Measurements from ENCODE around the gene PROX1.

The PROX1 gene

GRCh38 chr1:213985209-213986019, 2.4 kb upstream of the PROX1 start (continued):
- TF ChIP-seq PPARA (CRISPR knock-in tag; IDR thresholded peaks at IDR 0.05; ENCODE audit: borderline replicate concordance) = no peak

DNA sequence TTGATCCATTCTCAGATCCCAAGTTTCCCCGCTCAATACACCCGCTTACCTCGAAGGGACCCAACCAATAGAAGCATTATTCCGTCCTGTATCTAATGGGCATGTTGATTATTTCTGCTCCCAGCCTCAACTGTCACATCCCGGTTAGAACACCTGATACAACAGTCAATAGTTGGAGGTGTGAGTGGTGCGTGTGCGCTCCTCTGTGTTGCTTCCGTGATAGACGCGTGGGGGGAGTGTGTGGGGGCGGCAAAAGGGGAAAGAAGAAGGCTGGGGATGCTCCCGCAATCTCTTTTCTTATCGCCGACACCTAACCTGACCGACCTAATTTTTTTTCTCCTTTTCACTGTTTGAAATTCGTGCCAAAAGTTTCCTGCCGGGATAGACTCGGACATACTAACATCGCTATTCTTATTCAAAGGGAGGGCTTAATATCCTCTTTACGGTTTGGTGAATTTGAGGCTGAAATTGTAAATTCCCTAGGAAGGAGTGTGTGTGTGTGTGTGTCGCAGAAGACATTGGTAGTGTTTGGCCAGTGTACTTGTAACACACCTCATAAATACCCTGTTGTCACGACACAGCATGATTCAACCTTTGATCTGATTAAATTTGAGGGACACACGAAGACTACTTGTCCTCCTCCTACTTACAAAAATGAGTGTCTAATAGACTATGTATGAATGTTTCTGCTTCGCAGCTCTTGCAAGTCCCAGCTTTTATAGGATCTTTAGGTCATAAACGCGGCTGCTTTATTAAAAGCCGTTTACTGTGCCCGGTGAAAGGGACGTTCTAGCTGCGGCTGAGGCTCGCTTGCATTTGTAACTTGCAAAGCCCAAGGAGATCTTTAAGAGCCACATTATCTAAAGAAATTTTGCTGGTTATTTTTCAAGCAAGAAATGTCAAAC, 1.5 kb upstream of the PROX1 start:
- TF ChIP-seq ZNF565 (CRISPR knock-in tag; conservative IDR thresholded peaks at IDR 0.05; ENCODE audit: low read depth) = no peak
- no peak for ATAC-seq

DNA sequence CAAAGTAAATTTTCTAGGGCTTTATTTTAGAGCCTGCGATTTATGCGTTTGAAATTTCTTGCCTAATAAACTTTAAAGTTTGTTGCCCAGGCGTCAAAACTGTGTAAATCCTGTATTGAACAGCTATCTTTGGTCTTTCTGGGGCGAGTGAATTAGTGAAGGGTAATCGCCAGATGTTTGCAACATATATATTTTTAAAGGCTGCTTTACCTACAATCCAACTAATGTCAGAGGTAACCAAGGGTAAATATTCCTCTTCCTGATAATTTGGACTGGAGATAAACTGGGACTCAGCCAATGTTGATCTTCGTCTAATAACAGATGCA, 885 bp upstream of the PROX1 start:
- ATAC-seq = no peak
- no peak for TF ChIP-seq ZNF8 (CRISPR knock-in tag; IDR thresholded peaks at IDR 0.05)
- TF ChIP-seq TOX (CRISPR knock-in tag; IDR thresholded peaks at IDR 0.05; ENCODE audit: borderline replicate concordance) = no peak
- TF ChIP-seq GLIS3 (CRISPR knock-in tag; IDR thresholded peaks at IDR 0.05) = no peak
- no peak for TF ChIP-seq ESRRG (CRISPR knock-in tag; IDR thresholded peaks at IDR 0.05)
- TF ChIP-seq CSRNP3 (CRISPR knock-in tag; IDR thresholded peaks at IDR 0.05) = no peak
- no peak for TF ChIP-seq OSR1 (CRISPR knock-in tag; IDR thresholded peaks at IDR 0.05)
- TF ChIP-seq RARB (CRISPR knock-in tag; IDR thresholded peaks at IDR 0.05) = no peak
- no peak for TF ChIP-seq ARNTL (CRISPR knock-in tag; IDR thresholded peaks at IDR 0.05; ENCODE audit: borderline replicate concordance, low read depth)
- TF ChIP-seq PPARA (CRISPR knock-in tag; IDR thresholded peaks at IDR 0.05; ENCODE audit: borderline replicate concordance) = no peak
- TF ChIP-seq CSDC2 (CRISPR knock-in tag; IDR thresholded peaks at IDR 0.05) = no peak
- TF ChIP-seq TSHZ2 (CRISPR knock-in tag; IDR thresholded peaks at IDR 0.05) = no peak
- TF ChIP-seq ZFP3 (CRISPR knock-in tag; IDR thresholded peaks at IDR 0.05) = no peak
- TF ChIP-seq POU6F1 (CRISPR knock-in tag; IDR thresholded peaks at IDR 0.05; ENCODE audit: borderline replicate concordance, low read depth) = no peak
- TF ChIP-seq, protein P1, sequence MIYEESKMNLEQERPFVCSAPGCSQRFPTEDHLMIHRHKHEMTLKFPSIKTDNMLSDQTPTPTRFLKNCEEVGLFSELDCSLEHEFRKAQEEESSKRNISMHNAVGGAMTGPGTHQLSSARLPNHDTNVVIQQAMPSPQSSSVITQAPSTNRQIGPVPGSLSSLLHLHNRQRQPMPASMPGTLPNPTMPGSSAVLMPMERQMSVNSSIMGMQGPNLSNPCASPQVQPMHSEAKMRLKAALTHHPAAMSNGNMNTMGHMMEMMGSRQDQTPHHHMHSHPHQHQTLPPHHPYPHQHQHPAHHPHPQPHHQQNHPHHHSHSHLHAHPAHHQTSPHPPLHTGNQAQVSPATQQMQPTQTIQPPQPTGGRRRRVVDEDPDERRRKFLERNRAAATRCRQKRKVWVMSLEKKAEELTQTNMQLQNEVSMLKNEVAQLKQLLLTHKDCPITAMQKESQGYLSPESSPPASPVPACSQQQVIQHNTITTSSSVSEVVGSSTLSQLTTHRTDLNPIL (CRISPR knock-in tag; IDR thresholded peaks at IDR 0.05; ENCODE audit: low read depth) = no peak
- TF ChIP-seq SNAI2 (CRISPR knock-in tag; IDR thresholded peaks at IDR 0.05) = no peak
- TF ChIP-seq ISL1 (CRISPR knock-in tag; IDR thresholded peaks at IDR 0.05) = no peak
- TF ChIP-seq ZC3H10 (CRISPR knock-in tag; IDR thresholded peaks at IDR 0.05) = no peak
- TF ChIP-seq BACH2 (CRISPR knock-in tag; IDR thresholded peaks at IDR 0.05; ENCODE audit: borderline replicate concordance) = no peak
- TF ChIP-seq TCF4 (CRISPR knock-in tag; IDR thresholded peaks at IDR 0.05; ENCODE audit: borderline replicate concordance) = no peak

DNA sequence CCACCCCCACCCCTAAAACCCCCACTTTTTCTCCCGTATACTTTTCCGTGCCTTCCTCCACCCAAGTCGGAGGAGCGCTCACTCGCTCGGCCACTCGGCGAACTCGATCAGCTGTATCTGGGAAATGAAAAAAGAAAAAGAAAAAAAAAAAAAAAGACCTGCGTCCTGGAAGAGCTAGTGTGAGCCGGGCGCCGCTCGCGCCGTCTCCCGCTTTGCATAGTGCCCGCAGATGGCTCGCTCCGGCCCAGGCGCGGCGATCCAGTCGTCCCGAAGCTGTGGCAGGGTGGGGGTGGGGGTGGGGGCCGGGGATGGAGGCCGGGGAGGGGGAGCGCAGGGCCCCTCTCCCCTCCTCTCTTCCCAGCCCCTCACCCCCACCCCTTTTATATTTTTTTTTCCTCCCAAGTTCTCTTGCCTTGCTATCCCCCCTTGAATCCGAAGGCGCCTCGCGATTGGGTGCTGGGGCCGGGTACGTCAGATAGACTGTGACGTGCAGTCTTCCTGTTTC, 299 bp upstream of the PROX1 start:
- peak; percentile 68 for ATAC-seq
- no peak for TF ChIP-seq ESRRG (CRISPR knock-in tag; IDR thresholded peaks at IDR 0.05)
- no peak for TF ChIP-seq ISL1 (CRISPR knock-in tag; IDR thresholded peaks at IDR 0.05)
- no peak for TF ChIP-seq PATZ1 (CRISPR knock-in tag; IDR thresholded peaks at IDR 0.05; ENCODE audit: borderline replicate concordance)
- no peak for TF ChIP-seq PPARA (CRISPR knock-in tag; IDR thresholded peaks at IDR 0.05; ENCODE audit: borderline replicate concordance)
- TF ChIP-seq TSHZ2 (CRISPR knock-in tag; IDR thresholded peaks at IDR 0.05) = no peak
